NCI-H446 treated with DMSO at 0.1 percent for 48 hours (cell line): ENCODE measurements around the gene SLF2.
"Not testable (repeated sequence)": the region's sequence is repeated elsewhere in the genome, so short reads cannot be mapped to it uniquely, and the experiment has no call there.

Experiments used
- DNase-seq: peaks from one replicate; lab custom pipeline; 2025; lab: John Stamatoyannopoulos, UW

The SLF2 gene

DNA sequence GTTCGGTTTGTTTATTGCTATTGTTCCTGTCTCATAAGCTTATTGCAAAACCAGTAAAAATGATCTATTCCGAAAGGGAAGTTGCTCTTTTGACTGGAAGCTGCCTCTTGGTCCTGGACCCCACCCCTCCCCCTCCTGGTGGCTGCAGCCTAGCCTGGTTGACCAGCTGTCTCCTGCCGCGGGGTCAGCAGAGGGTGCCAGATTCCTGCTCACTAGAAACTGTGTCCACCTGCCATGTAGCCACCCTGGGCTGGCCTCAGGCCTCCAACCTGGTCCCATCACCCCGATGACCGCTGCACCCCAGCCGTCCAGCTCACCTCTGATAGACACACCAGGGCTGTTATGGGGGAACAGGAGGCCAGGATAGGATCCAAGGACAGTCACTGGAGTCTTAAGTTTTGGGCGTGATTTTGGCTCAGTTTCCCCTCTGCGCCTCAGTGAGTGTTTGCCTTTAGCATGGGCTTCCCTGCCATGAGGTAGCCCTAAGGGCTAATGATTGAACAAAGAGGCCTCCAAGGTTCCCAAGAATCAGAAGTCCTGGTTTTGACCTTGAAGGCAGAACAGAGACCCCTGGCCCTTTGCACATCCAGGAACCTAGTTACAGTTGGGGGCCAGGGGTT lies 32.9 kb upstream of the SLF2 start:
- DNase-seq = no peak

DNA sequence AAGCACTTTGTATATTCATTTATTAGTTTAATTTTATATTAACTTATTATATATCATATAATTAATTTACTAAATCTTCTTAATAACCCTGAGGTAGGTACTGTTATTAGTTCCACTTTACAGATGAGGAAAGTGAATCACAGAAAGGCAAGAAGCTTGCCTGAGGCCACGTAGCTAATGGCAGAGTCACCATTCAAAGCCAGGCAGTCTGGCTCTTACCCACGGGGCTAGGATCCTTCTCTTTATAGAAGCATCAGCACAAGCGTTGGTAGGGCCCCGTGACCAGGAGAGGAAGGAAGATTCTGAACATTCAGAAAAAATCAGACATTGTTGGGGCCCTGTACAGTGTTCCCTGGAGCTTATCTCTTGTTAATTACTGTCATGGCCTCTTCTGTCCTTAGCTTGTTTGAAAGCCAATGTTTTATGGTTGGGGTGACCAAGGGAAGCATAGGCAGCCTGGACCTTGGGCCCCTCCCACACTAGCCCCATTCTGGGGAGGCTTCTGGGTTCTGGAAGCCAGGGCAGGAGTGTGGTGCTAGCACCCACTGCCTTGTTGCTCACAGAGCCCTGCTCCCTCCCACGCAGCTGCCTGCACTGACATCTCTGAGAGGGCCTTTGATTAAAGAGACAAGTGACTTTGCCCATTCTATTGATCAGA lies 31.1 kb upstream of the SLF2 start:
- no peak for DNase-seq

DNA sequence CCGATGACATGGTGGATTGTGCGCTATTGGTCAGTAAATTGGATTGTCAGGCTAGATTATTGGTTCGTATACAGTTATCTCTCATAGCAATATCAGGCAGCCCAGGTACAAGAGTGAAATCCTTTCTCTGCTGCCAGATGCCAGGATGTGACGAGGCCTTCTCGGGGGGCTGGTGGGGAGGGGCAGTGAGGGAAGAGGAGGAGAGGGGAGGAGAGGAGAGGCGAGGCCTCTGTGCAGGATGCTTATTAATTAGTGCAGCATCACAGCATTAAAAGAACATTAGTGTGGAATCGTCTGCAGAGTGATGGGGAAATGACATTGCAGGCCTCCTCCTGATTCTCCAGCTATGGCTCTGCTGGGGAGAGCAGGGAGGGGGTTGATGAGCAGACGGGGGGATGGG lies 30.5 kb upstream of the SLF2 start:
- no peak for DNase-seq

DNA sequence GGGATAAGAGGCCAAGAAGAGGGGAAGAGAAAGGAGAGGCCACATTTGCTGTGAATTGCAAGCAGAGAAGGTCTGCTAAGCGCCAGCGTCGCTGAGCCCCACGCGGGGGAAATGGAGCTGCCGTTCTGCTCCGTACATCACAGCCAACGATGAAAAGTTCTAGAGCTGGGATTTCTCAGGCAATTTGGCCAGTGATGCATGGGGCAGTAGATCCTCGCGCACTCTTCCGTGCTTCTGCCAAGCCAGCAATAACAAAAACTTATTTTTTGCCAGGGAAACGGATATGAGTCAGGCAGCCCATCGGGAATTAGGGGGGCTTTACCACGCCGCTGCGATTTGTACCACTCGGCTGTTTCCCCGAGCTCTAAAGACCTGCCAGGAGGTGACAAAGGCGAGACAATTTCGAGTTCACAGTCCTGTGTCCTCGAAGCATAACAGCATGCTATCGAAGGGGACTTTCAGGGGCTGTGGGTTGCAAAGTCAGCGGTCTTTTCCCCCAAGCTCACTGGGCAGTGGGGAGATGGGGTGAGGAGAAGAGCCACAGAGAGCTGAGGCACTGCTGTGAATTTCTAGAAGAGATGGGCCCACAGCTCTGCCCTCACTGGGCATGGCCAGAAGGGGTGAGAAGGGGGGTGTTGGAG lies 30.0 kb upstream of the SLF2 start:
- no peak for DNase-seq

DNA sequence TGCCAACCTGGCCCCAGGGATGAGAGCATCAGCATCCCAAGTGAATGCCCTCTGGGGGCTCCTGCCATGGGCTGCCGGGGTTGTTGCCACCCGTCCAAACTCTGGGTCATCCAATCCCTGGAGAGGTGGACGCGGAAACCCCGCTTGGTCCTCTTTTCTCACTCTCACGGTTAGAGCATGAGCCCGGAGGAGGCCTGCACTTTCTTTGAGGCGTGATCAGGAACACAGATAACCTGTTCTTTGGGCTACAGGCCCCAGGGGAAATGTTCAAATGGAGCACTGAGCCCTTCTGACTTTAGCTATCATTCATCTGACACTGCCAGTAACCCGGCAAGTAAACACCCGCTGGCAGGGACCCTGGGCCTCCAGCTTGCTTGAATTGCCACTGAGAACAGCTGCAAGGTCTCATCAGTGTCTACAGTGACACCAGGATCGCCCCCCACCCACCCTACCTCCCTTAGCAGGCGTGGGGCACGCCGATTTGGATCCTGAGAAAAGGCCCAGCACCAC lies 29.4 kb upstream of the SLF2 start:
- no peak for DNase-seq

DNA sequence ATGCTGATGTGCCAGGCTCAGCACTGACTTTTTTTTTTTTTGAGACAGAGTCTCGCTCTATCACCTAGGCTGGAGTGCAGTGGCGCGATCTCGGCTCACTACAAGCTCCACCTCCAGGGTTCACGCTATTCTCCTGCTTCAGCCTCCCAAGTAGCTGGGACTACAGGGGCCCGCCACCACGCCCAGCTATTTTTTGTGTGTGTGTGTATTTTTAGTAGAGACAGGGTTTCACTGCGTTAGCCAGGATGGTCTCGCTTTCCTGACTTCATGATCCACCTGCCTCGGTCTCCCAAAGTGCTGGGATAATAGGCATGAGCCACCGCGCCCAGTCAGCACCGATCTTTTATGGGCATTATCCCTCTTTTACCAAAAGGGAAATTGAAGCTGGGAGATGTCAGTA lies 27.2 kb upstream of the SLF2 start:
- not testable (repeated sequence) for DNase-seq

DNA sequence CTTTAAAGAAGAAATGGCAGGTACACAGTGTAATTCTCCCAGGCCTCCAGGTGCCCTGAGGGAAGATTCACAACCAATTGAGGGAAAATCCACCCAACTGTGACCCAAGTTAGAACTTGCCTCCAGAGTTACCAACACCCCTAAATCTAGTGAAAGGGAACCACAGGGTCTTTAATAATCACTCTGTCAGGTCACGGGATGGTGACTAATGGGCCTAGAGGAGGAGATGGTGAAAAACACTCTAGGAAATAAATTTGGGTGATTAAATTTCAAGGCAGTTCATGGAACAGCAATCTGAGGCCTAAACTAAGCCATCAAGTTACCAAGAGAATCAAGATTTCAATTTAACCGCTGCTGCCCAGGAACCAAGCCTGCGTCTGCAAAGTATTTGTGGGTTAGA lies 26.7 kb upstream of the SLF2 start:
- DNase-seq = no peak

DNA sequence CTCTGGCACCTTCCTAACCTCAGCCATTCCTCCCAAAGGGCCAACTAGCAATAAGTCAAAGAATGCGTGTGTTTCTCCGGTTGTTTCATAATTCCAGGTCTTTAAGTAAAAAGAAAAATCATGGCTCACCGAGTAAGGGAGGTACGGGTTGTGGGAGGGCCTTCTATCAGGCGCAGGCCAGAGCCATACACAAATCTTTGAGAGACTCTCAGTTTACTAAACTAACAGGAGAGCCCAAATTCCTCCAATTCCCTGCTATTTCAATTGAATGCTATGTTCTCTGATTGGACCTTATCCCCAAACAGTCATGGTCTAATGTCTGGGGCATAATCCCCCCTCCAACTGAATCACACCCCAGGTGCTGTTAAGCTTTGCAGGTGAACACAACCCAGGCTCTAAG lies 26.2 kb upstream of the SLF2 start:
- DNase-seq = no peak

DNA sequence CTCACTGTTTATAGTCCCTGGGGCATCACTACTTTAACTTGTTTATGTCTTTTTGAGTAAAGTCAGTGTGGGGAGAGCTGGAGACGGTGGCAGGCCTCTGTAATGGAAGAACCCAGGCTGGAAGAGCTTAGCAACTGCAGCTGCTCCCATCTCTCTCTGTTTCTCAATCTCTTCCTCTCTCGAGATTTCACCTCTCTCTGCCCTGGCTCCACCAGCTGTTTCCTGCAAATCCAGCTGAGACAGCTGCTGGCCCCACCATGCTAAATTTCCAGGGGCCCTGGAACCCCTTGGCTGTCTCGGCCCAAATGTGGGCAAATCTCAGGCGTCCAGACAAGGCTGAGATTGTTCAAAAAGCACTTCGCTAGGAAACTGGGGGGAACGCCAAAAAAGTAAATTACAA lies 25.8 kb upstream of the SLF2 start:
- DNase-seq = no peak

DNA sequence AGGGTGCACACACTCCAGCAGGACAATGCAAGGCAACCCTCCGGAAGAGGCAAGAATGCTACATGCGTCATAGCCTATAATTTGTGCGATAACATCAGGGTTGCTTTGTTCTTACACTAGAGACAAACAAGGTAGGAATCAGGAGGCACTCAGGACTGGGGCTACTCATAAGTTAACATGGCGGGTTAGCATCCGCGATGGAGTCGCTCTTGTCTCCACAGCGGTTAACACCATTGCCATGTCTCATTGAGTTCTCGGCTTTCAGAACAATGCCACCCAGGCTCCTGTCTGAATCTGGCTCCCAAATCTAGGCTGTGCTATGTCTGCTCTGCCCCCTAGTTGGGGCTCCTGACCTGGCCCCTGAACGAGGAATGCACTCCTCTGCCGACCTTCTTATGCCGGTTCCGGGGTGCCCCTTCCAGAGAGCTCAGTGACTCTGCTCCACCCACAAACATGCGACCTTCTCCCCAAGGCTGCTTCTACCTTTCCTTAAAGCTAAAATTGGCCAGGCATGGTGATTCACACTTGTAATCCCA lies 24.9 kb upstream of the SLF2 start:
- DNase-seq = no peak

DNA sequence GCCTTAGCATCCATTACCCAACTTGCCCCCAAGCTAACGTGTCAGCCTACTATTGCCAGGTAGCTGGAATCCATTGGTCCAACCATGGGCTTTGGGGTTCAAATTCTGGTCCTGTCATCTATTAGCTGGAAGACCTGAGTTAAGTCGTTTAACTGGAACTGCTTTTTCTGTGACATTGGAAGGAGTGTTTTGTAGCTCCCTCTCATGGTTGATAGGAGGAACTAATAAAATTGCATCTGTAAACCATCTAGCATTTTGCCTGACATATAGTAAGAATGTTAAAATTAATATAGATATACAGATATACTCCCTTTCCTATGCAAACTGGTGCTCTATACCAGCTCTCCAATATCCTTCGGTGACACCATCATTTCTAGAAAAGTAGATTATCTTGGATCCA lies 23.8 kb upstream of the SLF2 start:
- DNase-seq = no peak

DNA sequence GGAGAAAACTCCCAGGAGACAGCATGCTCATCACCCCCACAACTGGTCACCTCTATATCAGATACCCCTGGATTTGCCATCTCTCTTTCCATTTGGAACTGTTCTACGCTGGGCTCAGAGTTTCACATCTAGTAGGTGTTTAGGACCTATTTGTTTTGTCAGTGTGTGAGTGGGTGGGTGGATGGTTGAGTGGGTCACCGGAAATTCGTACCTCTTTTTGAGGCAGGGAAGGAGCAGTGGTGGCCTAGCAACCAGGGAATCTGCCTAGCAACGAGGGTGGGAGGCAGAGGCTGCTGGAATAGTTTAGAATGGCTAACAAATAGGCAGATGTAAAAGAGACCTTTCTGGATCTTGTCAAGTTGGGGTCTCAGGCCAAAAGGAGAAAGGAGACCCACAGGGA lies 23.2 kb upstream of the SLF2 start:
- DNase-seq = no peak

DNA sequence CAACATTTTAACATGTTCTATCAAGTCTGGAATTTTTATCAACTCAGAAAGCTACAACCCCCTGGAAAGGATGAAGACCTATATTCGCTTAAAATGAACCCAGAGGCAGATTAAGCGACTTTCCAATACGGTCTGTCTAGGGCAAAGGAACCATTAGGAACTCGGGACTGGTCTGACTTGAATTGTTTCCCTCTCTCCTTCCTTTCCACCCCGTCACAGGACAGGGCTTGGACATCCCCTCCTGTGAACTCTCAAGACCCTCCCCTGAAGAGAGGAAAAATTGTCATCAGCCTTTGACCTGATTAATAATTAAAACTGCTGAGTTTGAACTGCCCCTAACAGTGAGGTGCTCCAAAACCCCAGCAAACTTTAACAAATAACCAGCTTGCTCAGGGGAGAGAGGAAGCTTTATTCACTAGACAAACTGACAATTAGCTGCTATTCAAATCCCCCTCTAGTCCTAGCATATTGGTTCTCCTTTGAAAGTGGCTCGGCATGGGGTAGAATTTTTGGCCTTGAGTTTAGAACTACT lies 22.6 kb upstream of the SLF2 start:
- DNase-seq = no peak

DNA sequence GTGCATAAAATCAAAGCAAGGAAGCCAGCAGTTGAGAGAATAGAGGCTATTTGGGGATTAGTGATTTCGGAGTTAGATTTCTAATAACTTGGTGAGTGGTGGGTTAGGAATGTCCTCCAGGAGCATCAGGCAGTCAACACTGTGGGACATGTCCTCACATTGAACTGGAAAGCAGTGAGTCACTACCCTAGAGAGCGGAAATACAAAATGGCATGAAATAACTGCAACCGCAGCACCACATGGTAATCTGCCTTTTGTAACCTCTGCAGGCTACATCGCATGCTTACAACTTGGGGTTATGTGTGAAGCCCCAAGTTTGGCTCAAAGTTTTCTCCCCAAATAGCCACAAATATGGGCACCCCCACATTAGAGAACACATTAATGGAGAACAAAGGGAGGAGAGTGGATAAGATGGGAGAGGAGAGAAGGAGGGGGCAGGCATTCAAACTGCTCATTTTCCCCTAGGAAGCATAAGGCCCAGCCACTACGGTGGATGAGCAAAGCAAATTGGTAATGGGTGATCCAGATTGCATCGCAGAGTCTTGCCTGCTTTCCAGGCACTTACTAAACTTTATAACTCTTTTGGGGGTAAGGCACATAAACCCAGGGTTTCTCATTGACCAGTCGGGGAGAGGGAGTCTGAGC lies 22.0 kb upstream of the SLF2 start:
- no peak for DNase-seq

DNA sequence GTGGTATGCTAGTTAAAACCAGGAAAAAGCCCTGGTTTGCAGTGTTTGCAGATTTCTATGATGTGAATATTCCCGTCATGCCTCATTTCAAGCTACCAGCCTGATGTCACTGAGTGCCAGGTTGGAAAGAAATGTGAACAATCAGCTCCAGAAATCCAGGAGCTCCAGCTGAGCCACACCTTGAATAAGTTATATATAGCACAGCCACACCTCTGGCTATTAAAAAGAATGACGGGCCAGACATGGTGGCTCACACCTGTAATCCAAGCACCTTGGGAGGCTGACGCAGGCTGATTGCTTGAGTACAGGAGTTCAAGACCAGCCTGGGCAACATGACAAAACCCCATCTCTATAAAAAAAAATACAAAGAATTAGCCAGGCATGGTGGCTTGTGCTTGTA lies 18.7 kb upstream of the SLF2 start:
- no peak for DNase-seq

DNA sequence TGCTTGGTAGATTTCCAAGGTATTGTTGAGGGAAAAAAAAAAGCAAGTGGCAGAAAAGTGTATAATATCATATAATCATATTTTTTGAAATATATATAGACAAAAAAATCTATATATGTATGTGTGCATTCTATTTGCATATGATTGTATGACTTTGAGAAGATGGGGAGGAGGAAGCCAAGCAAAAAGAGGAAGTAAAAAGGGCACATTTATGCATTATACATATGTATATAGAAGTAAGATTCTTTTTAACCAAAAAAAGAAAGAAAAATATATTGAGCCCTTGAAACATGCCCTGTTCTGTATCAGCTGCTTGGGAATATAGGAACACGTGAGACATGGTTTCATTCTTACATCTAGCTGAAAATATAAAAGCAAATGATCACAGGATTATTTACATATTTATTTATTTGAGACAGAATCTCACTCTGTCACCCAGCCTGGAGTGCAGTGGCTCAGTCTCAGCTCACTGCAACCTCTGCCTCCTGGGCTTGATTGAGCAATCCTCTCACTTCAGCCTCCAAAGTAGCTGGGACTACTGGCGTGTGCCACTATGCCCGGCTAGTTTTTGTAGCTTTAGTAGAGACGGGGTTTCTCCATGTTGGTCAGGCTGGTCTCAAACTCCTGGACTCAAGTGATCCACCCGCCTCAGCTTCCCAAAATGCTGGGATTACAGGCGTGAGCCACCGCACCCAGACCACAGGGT lies 18.0 kb upstream of the SLF2 start:
- DNase-seq = no peak

DNA sequence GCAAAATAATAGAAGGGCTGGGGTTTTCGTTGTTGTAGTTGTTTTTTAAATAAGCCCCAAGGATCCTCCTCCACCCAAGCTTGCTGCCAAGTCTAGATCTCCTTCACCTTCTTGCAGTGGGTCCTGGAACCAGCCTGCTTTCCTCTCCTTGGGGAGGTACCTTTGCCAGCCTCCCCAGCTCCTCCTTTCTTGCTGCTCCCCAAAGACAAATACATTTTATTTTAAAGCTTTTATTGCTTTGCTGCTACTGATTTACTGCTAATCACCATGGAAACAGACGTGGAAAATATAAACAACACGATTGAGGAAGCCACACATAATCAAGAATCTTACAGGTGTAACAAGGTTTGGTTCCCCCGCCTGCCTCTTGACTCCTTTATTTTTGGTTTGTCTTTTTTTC lies 17.4 kb upstream of the SLF2 start:
- DNase-seq = no peak

DNA sequence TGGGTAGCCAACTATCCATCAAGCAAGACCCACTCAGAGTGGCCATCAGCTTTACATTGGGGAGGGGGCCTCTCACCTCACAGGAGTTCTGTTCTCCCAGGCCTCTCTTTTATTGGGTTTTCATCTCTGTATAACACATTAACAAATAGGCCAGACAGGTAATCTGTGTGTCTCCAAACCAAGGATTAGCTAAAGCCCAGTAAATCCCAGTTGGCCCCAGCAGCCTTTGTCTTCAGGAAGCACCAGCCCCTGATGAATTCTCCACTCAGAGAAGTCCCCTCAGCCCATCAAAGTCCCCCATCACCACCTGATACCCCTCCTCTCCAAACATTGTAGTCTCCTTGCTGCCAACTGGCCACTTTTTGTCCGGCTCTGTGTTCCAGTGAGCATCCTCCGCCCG lies 16.9 kb upstream of the SLF2 start:
- no peak for DNase-seq

DNA sequence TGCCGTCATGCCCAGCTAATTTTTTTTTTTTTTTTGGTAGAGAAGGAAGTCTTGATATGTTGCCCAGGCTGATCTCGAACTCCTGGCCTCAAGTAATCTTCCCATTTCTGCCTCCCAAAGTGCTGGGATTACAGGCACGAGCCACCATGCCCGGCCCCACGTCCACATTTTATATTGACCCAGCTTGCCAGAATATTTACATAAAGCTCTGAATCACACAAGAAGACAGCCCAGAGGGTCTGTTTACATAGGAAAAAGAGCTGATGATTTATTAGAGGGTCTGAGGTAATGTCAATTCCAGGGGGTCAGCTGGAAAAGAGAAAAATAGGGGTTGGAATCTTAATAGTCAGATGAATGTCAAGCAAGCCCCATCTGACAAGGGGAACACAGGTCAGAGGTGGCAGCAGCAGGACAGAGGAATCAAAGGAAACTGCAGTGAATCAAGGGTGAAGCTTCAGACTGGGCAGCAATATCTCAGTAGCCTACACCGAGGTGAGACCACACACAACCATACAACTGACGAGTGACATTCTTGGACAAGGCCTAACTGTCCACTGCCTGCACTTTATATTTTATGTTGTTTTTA lies 15.8 kb upstream of the SLF2 start:
- no peak for DNase-seq

DNA sequence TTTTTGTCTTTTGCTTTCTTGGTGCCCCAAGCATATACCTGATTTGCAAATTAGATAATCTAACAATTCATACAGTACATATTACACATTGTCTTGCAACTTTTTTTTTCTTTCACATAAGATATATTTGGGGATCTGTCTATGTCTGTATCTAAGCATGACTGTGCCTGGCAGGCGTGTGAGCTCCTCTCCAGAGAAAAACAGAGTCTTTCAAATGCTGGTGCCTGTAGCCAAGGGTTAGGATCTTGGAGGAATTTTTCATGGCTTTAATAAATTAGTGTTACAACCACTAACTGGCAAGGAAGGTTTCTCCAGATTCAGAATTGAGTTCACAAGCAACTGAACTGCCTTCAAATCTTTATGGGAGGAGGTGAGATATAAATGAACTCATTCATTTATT lies 14.8 kb upstream of the SLF2 start:
- DNase-seq = no peak

DNA sequence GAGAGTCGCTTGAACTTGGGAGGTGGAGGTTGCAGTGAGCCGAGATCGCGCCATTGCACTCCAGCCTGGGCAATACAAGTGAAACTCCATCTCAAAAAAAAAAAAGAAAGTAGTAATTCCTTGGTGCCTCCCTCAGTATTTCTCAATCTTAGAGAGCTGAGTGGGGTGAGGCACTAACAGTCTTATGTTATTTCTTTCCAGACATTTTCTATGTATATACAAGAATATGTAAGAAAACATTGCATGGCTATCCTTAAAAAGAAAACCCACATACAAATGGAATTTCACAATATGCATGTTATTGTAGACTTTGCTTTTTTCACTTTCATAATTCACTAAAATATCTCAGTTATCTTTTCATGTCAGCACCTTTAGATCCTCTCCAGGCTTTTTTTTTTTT lies 13.6 kb upstream of the SLF2 start:
- DNase-seq = no peak

DNA sequence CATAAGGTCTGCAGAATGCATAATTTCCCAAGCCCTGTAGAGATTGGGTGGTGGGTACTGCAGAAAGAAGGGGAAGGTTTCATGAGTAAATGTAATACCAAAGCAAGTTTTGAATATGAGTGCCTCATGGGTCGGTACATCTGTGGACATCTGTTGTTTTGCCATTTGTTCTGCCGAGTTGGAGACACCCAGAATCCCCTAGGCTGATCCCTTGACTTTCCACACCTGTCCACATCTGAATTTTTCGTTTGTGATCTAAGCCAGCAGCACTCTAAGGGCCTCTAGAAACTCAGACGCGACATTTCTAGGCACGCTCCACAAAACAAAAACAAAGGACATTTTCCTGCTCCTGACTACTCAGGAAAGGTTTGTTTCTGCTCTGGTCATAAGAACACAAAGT lies 11.7 kb upstream of the SLF2 start:
- DNase-seq = no peak
